Activated naive CD4-positive, alpha-beta T cell treated with anti-CD3 and anti-CD28 coated beads, Interleukin-2, amount 50 U/mL, for 24 hours (primary cell): ENCODE measurements around the gene NRARP.

Experiments
- H3K27ac Mint-ChIP-seq: one replicate; pipeline ENCODE4 v1.8.0; 2021; ENCODE audit warnings: mild to moderate bottlenecking, mixed read lengths
- H3K27me3 Mint-ChIP-seq: one replicate; pipeline ENCODE4 v1.8.0; 2021; ENCODE audit warnings: mixed read lengths
- H3K36me3 Mint-ChIP-seq: one replicate; pipeline ENCODE4 v1.8.0; 2021; ENCODE audit warnings: mixed read lengths
- H3K4me1 Mint-ChIP-seq: one replicate; pipeline ENCODE4 v1.8.0; 2021; ENCODE audit warnings: mixed read lengths
- H3K4me3 Mint-ChIP-seq: one replicate; pipeline ENCODE4 v1.8.0; 2021; ENCODE audit warnings: mild to moderate bottlenecking, mixed read lengths
- H3K9me3 Mint-ChIP-seq: one replicate; pipeline ENCODE4 v1.8.0; 2021; ENCODE audit warnings: mixed read lengths

The NRARP gene

DNA sequence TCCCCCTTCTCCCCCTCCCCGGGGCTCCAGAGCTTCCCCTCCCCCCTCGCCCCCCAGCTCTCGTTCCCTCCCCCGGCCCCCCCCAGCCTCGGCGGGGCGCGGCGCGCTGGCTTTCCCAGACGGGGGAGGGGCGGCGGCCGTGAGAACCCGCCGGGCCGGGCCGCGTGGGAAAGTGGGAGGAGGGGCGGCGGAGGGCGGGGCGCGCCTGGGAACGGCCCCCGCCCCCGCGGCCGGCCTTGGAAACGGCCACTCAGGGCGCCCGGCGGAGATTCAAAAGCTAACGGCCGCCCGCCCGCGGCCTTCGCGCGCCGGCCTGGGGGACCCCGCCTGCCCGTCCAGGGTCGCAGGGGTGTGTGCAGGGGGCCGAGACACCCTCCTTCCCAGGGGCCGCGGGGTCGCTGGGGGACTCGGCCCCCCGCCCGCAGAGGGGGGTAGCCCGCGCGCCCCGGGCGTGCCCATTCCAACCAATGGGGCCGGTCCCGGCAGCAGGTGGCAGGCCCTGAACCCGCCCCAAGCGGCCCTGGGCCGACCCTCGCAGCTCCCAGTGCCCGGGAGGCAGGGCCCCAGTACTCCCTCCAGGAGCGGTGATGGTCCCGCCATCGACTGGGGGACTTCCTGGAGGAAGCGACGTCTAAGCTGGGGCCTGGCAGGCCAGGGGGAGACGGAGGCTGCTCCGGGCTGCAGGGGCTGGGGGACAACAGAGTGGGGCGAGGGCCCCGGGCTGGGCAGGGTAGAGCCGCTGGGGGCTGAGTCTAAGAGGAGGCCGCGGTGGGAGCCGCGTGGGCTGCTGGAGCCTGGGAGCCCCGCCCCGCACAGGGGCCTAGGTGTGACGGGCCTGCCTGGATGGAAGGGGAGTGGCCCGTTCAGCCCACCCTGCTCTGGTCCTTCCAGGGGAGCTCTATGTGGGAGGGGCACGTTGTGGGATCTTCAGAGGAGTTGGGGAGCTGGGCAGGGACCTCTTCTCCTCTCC lies 14.2 kb upstream of the NRARP start:
- no peaks in the 10 kb centered on the region for H3K36me3 Mint-ChIP-seq
- no peaks in the 10 kb centered on the region for H3K27me3 Mint-ChIP-seq
- no peak overlapping the region for H3K27ac Mint-ChIP-seq
- H3K4me3 Mint-ChIP-seq = no peak overlapping the region
- peaks cover 3% of the 10 kb centered on the region for H3K4me1 Mint-ChIP-seq
- no peaks in the 10 kb centered on the region for H3K9me3 Mint-ChIP-seq

DNA sequence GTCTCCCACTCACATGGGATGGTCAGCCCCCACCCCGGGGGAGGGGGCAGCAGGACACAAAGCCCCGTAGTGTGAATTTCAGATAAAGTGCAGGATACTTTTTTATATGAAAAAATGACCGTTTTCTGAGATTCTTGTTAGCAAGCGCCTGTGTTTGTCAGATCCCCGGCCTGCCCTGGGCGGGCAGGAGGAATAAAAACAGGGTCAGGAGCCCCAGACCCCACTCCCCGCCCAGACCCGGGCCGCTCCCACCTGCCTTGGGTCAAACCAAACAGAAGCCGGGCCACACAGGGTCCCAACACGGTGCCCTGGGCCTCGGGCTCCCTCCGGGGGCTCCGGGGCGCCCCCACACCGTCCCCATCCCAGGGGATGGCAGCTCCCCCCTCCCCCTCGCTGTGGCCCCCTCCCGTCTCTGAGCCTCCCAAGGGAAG lies 13.5 kb upstream of the NRARP start:
- Mint-ChIP-seq H3K4me3 (no peak overlapping the region), H3K9me3 (no peaks in the 10 kb centered on the region), H3K27me3 (no peaks in the 10 kb centered on the region), H3K27ac (no peak overlapping the region), H3K4me1 (peaks cover 2% of the 10 kb centered on the region), H3K36me3 (no peaks in the 10 kb centered on the region)

DNA sequence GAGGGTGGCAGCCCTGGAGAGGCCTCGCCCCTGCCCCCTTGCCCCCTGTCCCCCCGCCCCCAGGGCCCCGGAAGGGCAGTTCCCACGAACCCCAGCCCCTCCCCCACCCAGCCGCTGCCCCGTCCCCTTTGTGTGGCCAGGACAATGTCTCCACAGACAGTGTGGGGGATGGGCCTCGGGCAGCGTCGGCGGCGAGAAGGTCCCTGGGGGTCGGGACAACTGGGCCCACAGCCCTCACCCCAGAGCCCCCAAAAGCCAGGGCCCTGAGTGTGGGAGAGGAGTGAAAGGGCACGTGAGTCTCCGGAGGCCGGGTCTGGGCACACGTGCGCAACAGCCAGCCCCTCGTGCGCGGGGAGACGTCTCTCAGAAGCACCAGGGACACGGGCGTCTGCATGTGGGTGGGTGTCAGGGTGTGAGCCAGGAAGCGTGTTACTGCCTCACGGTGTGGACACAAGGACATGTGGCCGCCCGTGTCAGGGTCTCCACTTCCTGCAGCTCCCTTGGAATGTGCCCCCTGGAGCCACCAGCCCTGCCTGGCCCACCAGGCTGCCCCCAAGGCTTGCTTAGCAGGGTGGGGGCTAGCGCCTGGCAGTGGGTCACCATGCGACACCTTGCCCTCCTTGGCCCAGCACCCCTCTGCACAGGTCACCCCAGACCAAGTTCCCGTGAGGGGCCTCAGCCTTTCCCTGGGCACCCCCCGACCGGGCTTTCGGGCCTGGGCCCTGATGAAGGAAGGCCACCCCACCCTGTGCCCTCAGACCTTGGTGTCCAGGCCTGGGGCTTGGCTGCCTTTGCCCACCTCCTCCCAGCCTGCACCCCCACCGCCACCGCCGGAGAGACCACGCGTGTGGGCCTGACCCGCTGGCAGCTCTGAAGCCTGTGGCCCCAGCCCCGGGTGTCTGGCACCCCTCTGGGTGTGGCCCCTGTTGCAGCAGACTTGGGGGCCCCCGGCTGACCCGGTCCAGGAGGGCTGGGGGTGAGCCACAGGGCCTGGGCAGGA lies 12.8 kb upstream of the NRARP start:
- no peaks in the 10 kb centered on the region for H3K36me3 Mint-ChIP-seq
- no peaks in the 10 kb centered on the region for H3K27me3 Mint-ChIP-seq
- H3K4me3 Mint-ChIP-seq = no peak overlapping the region
- H3K9me3 Mint-ChIP-seq = no peaks in the 10 kb centered on the region
- H3K27ac Mint-ChIP-seq = no peak overlapping the region
- H3K4me1 Mint-ChIP-seq = no peaks in the 10 kb centered on the region

DNA sequence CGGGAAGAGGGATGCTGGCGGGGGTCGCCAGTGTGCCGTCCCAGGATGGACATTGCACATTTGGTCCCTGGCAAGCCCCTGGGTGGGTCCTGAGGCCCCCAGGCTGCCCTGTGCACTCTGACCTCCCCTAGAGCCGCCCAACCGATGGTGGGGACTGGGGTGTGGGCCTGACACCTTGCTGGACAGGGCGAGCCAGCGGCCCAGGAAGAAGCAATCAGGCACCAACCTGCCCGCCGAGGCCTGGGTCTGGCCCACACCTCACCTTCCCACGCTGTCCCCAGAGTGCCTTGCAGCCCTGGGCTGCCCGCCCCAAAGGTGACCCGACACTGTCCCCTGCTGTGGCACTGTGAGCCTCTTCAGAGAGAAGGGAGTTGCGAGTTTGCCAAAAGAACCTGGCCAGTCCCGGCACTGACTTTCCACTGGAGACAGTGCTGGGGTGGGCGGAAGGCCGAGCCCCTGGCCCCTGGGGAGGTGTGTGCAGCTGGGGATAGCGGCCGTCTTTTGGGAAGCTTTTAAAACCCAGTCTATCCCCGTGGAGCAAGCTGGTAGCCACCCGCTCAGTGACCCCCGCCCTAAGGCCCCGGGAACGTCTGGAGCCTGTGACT lies 12.0 kb upstream of the NRARP start:
- H3K4me3 Mint-ChIP-seq = no peak overlapping the region

DNA sequence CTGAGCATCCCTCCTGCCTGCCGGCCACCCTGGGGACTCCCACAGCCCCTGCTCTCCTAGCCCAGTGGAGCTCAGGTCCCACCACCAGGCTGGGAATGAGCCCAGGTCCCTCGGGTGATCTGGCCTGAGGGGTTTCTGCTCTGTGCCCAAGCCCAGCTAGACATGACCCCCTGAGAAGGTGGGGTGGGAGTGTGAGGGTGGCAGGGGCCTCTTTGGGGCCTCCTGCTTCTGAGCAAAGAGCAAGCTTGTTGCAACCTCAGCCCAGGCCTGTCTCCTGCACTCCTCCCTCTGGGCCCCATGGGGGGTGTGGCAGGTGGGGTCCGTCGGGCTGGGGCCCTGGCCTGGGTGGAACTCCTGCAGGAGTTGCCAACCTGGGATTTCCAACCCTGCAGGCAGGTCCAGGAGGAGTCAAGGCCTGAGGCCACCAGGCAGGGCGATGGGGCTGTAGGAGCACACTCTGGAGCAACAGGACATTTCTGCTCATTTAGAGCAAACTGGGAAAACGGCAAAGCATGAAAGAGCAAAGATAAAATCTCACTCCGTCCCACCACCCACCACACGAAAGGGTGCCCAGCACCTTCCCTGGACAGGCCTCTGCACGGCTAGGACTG lies 11.4 kb upstream of the NRARP start:
- H3K4me3 Mint-ChIP-seq = no peak overlapping the region
- no peaks in the 10 kb centered on the region for H3K9me3 Mint-ChIP-seq
- no peak overlapping the region for H3K27ac Mint-ChIP-seq
- H3K27me3 Mint-ChIP-seq = no peaks in the 10 kb centered on the region
- H3K36me3 Mint-ChIP-seq = no peaks in the 10 kb centered on the region
- H3K4me1 Mint-ChIP-seq = no peaks in the 10 kb centered on the region

More for the DNA sequence above, 12.0 kb upstream of the NRARP start:
- H3K27me3 Mint-ChIP-seq = no peaks in the 10 kb centered on the region
- H3K27ac Mint-ChIP-seq = no peak overlapping the region
- no peaks in the 10 kb centered on the region for H3K4me1 Mint-ChIP-seq
- no peaks in the 10 kb centered on the region for H3K36me3 Mint-ChIP-seq
- H3K9me3 Mint-ChIP-seq = no peaks in the 10 kb centered on the region

DNA sequence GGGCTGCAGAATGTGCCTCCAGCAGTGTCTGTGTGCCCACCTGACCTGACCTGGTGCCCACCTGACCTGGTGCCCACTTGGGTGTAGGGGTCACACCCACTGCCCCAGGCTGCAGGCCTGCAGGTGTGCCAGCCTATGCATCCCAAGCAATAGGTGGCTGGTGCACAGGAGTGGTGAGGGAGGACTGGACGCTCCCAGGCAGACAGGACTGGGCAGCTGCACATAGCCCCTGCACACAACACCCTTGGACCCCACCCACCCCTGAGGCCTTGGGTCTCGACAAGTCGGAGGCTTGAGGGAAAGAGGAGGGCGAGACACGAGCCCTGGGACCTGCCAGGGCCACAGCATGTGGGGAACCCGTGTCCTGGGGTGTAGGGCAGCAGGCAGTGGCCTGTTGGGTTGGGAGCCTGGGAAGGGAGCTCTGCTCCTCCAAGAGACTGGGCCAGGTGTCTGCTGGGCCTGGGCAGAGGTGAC lies 10.8 kb upstream of the NRARP start:
- Mint-ChIP-seq H3K36me3 (no peaks in the 10 kb centered on the region), H3K9me3 (no peaks in the 10 kb centered on the region), H3K4me3 (no peak overlapping the region), H3K27me3 (no peaks in the 10 kb centered on the region), H3K4me1 (no peaks in the 10 kb centered on the region), H3K27ac (no peak overlapping the region)

DNA sequence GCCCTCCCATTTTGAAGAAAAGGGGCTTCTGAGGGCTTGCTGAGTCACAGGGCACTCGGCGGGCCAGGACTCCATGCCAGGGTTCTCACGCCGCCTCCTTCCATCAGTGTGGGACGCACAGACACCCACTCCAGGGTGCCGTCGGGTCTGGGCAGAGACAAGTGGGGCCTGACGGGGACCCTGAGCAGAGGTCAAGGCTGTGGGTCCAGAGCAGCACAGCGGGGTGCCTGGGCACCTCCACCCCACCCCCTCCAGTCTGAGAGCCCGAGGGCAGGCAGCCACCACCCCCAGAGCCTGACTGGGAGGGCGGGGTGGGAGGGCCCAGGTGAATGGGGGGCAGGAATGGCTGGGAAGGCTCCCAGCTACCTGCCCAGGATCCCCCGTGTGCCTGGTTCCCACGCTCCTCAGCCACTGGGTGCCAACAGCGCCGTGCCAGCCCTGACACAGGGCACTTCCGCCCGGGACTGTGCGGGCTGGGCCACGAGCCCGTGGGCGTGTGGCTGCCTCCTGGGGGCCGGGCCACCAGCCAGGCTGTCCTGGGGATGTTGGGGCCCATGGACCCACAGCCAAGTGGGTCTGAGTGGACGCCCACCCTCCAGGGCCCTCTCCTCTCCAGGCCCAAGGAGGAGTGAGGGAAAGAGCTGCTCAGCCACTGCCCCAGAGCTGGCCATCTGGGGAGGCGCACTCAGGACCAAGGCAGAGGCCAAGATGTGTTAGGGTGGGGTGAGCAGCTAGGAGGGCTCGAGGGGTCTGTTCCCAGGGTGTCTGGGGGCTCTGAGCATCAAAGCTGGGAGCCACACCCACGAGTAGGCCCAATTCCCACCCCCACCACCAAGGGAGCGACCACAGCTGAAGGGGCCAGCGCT lies 10.1 kb upstream of the NRARP start:
- Mint-ChIP-seq H3K27ac (no peak overlapping the region), H3K4me3 (no peak overlapping the region), H3K9me3 (no peaks in the 10 kb centered on the region), H3K4me1 (no peaks in the 10 kb centered on the region), H3K36me3 (no peaks in the 10 kb centered on the region), H3K27me3 (no peaks in the 10 kb centered on the region)

DNA sequence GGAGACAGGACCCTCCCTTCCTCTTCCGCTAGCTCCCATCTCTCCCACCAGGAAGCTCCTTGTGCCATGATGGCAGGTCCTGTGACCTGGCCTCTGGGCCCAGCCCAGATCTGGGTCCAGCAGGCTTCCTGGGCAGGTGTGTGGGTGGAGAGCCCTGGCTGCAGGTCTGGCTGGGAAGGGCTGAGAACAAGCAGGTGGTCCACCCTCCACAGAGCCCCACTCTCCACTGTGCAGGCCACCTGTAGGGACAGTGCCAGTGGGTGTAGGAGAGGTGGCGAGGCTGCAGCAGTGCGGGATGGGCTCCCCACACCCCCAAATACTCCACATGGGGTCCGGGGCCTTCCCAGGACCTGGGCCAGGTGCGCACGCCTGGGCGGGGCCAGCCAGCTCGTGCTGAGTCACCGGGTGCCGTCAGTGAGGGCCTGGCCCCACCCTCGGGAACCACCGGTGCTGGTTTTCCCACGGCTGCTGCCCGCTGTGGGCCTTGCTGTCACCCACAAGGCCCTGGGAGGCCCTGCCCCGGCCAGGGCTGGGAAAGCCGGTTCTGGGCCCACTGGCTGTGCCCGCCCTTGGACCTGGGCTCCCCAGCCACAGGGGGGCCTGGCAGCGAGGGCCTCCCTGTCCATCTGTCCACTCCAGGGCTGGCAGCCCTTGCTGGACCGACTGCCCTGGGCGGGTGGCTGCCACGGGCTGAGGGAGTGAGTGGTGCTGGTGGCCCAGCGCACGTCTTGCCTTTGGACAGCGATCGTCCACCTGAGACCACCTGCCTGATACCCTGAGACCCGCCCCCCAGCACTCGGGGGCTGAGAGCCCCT lies 9.3 kb upstream of the NRARP start:
- no peak overlapping the region for H3K27ac Mint-ChIP-seq
- no peaks in the 10 kb centered on the region for H3K27me3 Mint-ChIP-seq
- H3K9me3 Mint-ChIP-seq = no peaks in the 10 kb centered on the region
- no peaks in the 10 kb centered on the region for H3K36me3 Mint-ChIP-seq
- H3K4me3 Mint-ChIP-seq = no peak overlapping the region
- H3K4me1 Mint-ChIP-seq = peaks cover 3% of the 10 kb centered on the region

DNA sequence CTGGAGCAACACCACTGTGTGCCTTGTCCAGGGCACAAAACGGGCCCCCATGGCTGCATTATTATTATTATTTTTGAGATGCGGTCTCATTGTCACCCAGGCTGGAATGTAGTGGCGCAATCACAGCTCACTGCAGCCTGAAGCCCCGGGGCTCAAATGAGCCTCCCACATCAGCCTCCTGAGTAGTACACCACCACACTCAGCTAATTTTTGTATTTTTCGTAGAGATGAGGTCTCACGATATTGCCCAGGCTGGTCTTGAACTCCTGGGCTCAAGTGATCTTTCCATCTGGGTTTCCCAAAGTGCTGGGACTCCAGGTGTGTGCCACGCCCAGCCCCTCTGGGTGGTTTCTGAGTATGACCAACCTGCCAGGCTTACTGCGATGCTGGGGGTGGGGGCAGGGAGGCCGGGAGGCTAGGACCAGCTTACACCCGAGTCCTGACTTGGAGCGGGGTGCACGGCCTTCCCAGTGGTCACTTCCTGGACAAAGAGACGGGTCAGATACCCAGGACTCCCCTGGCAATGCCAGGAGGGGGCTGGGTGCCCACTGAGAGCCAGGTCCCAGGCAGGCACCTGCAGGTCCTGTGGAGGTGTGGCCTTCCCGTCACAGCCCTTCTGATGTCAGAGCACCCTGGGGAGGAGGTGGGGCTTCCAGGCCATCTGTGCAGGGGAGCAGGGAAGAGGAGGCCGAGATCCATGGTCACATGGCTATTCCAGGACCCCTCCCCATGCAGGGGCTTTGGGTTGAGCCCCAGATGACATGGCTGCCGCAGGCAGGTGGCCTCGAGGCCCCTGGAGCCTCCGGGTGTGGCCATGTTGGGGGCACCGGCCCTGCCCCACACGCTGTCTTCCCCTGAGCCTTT lies 8.3 kb upstream of the NRARP start:
- no peak overlapping the region for H3K27ac Mint-ChIP-seq
- no peaks in the 10 kb centered on the region for H3K36me3 Mint-ChIP-seq
- no peak overlapping the region for H3K4me3 Mint-ChIP-seq
- peaks cover 5% of the 10 kb centered on the region for H3K4me1 Mint-ChIP-seq
- H3K27me3 Mint-ChIP-seq = no peaks in the 10 kb centered on the region
- no peaks in the 10 kb centered on the region for H3K9me3 Mint-ChIP-seq

DNA sequence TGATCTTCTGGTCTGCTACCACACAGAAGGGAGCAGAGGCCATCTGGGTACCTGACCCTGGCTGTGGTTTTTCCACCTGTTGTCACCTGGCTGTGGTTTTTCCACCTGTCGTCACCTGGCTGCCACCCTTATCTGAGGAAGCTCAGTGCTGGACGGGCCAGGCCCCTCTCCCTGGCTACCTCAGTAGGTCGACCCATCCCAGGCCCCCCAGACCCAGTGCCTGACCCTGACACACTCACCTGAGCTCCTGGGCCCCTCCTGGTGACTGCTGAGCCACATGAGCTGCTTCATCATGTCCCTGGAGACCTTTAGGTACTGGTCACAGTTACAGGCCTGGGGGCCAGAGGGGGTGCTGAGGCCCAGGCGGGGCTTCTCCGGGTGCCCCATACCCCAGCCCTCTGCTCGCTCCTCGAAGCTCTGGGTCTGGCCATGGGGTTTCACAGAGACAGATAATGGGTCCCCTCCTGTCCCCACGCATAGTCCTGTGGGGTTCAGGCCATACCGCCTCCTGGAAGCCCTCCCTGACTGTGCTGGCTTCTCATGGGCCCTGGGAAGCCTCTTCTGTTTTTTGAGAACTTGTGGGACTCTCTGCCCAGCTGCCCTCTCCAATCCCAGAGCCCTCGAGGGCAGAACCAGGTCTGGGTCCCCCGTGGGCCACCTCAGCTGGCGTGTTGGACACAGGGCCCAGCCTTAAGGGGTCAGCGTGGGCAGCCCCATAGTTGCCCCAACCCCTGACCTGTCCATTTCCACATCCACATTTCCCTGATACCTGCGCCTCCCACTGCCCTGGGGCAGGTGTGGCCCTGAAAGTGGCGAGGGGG lies 7.5 kb upstream of the NRARP start:
- Mint-ChIP-seq H3K27ac (no peak overlapping the region), H3K4me1 (peaks cover 7% of the 10 kb centered on the region), H3K9me3 (no peaks in the 10 kb centered on the region), H3K36me3 (no peaks in the 10 kb centered on the region), H3K27me3 (no peaks in the 10 kb centered on the region), H3K4me3 (no peak overlapping the region)

DNA sequence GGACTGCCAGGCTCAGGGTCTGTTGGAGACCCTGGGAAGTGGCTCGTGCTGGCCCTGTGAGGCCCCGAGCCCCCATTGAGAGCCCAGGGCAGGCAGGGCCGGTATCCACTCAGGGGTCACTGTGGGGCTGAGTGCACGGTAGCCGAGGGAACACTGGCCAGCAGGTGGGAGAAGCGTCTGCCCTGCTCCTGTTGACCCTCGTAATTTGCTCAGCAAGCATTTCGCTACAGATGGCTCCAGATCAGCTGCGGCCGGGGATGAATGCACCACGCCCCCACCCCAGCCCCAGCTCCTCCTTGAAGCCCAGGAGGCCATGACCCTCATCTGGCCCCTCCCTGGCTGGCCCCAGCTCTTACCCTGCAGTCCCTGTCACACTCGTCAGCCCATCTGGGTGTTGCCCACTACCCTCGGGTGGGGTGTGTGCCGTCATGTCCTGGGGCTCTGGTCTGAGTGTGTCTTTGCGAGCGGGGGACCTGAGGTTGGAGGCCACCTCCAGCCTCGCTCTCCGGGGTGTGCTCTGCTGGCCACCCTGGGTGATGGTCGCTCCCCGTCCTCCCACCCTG lies 6.1 kb upstream of the NRARP start:
- H3K4me3 Mint-ChIP-seq = no peak overlapping the region
- no peaks in the 10 kb centered on the region for H3K9me3 Mint-ChIP-seq
- H3K4me1 Mint-ChIP-seq = peaks cover 7% of the 10 kb centered on the region
- H3K27ac Mint-ChIP-seq = no peak overlapping the region
- no peaks in the 10 kb centered on the region for H3K27me3 Mint-ChIP-seq
- no peaks in the 10 kb centered on the region for H3K36me3 Mint-ChIP-seq
